Measurements from ENCODE around the gene SPATA6L.

Gene SPATA6L

DNA sequence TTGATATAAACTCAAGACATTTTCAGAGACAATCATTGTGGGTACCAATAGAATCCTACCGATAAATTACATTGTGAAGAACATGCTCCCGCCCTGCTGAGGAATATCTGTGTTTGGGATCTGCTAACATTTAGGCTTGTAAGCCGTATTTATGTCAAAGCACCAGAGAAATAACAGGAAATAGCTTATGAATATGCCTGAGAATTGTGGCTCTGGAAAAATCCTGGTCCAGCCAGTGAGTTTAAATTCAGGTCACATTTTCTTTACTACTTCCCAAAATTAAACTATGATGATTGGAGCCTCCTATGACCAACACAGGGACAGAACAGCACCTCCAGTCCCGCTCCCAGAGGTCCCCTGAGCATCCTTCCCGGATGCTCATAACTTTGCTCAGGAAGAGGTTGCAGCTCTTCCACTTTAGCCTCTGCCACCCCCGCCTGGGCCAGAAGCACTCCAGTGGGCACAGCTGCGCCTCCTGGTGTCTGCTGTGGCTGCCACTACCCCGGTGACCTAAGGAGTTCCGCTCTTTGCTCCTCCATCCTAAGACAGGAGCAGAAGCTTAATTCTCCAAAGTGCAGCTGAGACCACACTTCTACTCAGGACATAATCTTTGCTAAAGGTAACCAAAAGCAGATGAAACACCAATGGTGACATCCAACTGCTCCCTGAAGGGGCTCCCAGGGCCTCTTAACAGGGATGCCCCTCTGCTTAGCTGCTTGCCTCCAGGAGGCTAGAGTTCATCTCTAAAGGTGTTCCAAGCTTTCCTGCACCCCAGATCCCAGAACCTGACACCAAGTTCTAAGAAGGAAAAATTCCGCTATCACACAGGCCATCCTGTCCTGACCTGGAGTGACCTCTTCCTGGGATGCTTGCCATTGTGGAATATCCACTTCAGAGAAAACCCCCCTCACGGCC, 117.2 kb downstream of the SPATA6L start:
- DNase-seq, result no peak

All from COR-L47 (cell line).